ENCODE measurements around the gene INSIG2. TPM values are rescaled to one million over a fixed set of nuclear protein-coding genes. Genes with fewer than 3 reads are reported as not detected.

INSIG2 gene
- total RNA-seq, 4 donors from 2014 or later = 9.4 to 18.4 (median 13.5) TPM

DNA sequence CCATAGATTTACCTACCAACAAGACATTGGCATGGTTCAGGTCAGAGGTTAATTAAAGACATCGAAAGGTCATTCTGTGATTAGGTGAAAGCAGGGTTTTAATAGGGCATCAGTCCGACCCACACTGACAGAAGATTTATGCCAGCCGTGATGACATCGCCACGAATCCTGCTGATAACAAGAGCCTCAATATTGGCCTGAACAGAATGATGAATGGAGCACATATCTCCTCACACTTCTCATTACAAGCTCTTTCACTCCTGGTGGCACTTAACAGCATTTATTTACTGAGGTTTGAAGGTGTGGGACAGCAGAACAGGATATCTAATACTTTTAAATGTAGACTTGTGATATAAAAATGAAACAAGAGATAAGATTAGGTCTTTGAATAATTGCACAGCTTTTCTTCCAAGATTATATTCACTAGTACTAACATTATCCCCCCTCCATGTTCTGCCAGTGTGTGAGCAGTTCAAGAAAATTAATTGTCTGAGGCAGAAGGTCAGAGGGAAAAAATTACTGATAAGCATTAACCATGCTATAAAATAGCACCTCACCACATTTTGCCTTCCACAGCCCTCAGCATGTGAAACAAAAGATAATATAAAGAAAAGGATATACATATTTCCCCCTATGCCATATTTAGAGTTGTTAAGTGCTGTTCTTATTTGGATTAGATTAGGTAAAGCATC lies 23.1 kb upstream of the INSIG2 start:
- Histone ChIP-seq H3K36me3 (no peaks in the 10 kb centered on the region), H3K9me3 (no peaks in the 10 kb centered on the region), H3K4me1 (no peaks in the 10 kb centered on the region), H3K4me3 (no peak overlapping the region), H3K27me3 (peaks cover 0 to 54% (median 5%) of the 10 kb centered on the region in 4 donors), H3K27ac (replicated peaks in 1 of 4) (no peak overlapping the region)
- no peak for DNase-seq (ENCODE audit: extremely low spot score)
- 44% methylated on average over 5 of the region's 5 CpGs for WGBS
- intact Hi-C loops (cut with DNase I) = loop anchor here (10.0 kb wide), 1 partner anchor 140 kb away; no protein-coding TSS in a partner anchor
- no peak for TF ChIP-seq EP300 (IDR thresholded peaks at IDR 0.05)
- TF ChIP-seq POLR2A (IDR thresholded peaks at IDR 0.05; ENCODE audit: low read depth) = no peak
- TF ChIP-seq POLR2AphosphoS5 (IDR thresholded peaks at IDR 0.05) = no peak
- no peak for TF ChIP-seq CTCF (IDR thresholded peaks at IDR 0.05)

DNA sequence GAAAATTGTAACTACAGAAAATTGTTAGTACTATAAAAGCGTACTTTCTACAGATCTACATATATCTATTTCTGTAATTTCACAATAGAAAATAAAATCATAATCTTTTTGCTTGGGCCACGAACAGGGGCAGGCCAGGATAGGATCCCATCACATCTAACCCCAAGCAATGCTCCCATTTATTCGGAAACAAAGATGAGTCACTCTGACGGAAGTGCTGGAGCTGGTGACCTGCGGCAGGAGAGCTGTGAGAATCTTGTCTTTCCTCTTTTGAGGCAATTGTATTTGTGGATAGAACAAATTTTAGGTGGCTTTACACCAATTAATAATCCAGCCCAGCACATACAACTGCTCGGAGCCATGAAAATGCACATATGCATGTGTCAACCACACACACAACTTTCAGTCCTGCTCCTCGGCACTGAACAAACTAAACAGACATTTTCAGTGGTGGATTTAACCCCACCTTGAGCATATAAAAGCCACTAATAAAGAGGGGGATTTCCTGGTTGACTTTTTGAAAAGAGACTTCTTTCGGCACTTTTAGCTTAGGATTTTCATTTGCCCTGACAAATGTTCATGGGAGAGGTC lies 22.3 kb upstream of the INSIG2 start:
- Histone ChIP-seq H3K4me1 (no peaks in the 10 kb centered on the region), H3K27ac (replicated peaks in 1 of 4) (no peak overlapping the region), H3K27me3 (peaks cover 0 to 45% (median 5%) of the 10 kb centered on the region in 4 donors), H3K9me3 (no peaks in the 10 kb centered on the region), H3K4me3 (no peak overlapping the region), H3K36me3 (no peaks in the 10 kb centered on the region)
- DNase-seq (ENCODE audit: extremely low spot score) = no peak
- 71% methylated on average over 8 of the region's 8 CpGs for WGBS
- intact Hi-C loops (cut with DNase I) = loop anchor here (10.0 kb wide), 1 partner anchor 139 kb away; no protein-coding TSS in a partner anchor
- TF ChIP-seq POLR2A (IDR thresholded peaks at IDR 0.05; ENCODE audit: low read depth) (no peak), POLR2AphosphoS5 (IDR thresholded peaks at IDR 0.05) (no peak), EP300 (IDR thresholded peaks at IDR 0.05) (no peak), CTCF (IDR thresholded peaks at IDR 0.05) (no peak)

GRCh38 chr2:118077636-118078247 lies 10.5 kb upstream of the INSIG2 start:
- Histone ChIP-seq H3K4me1 (no peaks in the 10 kb centered on the region), H3K36me3 (no peaks in the 10 kb centered on the region), H3K4me3 (no peak overlapping the region), H3K27ac (replicated peaks in 1 of 4) (no peak overlapping the region), H3K27me3 (no peaks in the 10 kb centered on the region), H3K9me3 (no peaks in the 10 kb centered on the region)
- no peak for DNase-seq (ENCODE audit: extremely low spot score)
- WGBS = 75% methylated on average over 9 of the region's 9 CpGs
- TF ChIP-seq POLR2AphosphoS5 (IDR thresholded peaks at IDR 0.05) (no peak), EP300 (IDR thresholded peaks at IDR 0.05) (no peak), CTCF (IDR thresholded peaks at IDR 0.05) (no peak), POLR2A (IDR thresholded peaks at IDR 0.05; ENCODE audit: low read depth) (no peak)
- intact Hi-C loops (cut with DNase I) = no loop called here

DNA sequence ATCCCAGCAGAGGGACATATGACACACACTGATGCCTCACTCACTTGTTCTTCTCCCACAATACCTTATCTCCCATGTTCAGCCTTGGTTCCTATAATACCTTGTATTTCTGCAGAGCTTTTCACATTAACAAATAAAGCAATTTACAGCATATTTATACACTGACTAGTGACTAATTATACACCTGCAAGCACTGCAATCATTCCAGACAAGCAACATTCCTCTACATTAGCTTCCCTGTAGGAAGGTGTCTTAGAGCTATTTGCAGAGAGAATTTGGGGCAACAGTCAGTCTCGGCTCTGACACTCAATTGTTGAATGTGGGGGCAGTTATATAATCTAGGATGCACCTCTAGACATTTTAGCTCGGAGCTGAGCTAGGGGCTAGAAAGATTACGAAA lies 9.5 kb upstream of the INSIG2 start:
- no peaks in the 10 kb centered on the region for H3K36me3 ChIP-seq

More for the DNA sequence above, 9.5 kb upstream of the INSIG2 start:
- no peak overlapping the region for H3K27ac ChIP-seq (replicated peaks in 1 of 4)
- H3K4me3 ChIP-seq = no peak overlapping the region
- no peak for DNase-seq (ENCODE audit: extremely low spot score)
- no peaks in the 10 kb centered on the region for H3K27me3 ChIP-seq
- H3K4me1 ChIP-seq = no peaks in the 10 kb centered on the region
- no peak for TF ChIP-seq EP300 (IDR thresholded peaks at IDR 0.05)
- no peak for TF ChIP-seq CTCF (IDR thresholded peaks at IDR 0.05)
- no peak for TF ChIP-seq POLR2A (IDR thresholded peaks at IDR 0.05; ENCODE audit: low read depth)
- TF ChIP-seq POLR2AphosphoS5 (IDR thresholded peaks at IDR 0.05) = no peak
- WGBS = 60% methylated on average over 3 of the region's 3 CpGs
- no peaks in the 10 kb centered on the region for H3K9me3 ChIP-seq
- intact Hi-C loops (cut with DNase I) = no loop called here
